HG03108 (cell line): ENCODE data around the gene SLC16A10.

ENCODE experiments used
- ATAC-seq: cut with Tn5 transposase; IDR thresholded peaks from one replicate; pipeline ENCODE4 v1.9.1; 2021; ENCODE audit warnings: moderate library complexity; ENCODE audit not compliant: unreplicated experiment

Gene SLC16A10

GRCh38 chr6:111210194-111210728 lies 123.0 kb downstream of the SLC16A10 start:
- no peak for ATAC-seq

- ATAC-seq = no peak
Measured at GRCh38 chr6:111211411-111212030, 124.2 kb downstream of the SLC16A10 start.

GRCh38 chr6:111212625-111213024 lies 125.3 kb downstream of the SLC16A10 start:
- ATAC-seq = no peak

GRCh38 chr6:111215131-111215530 lies 127.8 kb downstream of the SLC16A10 start:
- ATAC-seq = no peak

GRCh38 chr6:111219785-111220184 lies 132.5 kb downstream of the SLC16A10 start:
- ATAC-seq = no peak

GRCh38 chr6:111220383-111221031 lies 133.2 kb downstream of the SLC16A10 start:
- no peak for ATAC-seq

- no peak for ATAC-seq
Measured at GRCh38 chr6:111221804-111222203, 134.5 kb downstream of the SLC16A10 start.

GRCh38 chr6:111222341-111222740 lies 135.0 kb downstream of the SLC16A10 start:
- ATAC-seq = no peak

- ATAC-seq = no peak
Measured at GRCh38 chr6:111228094-111228493, 140.8 kb downstream of the SLC16A10 start.

- no peak for ATAC-seq
Measured at GRCh38 chr6:111230351-111231089, 143.2 kb downstream of the SLC16A10 start.

- ATAC-seq = no peak
Measured at GRCh38 chr6:111231090-111231459, 143.8 kb downstream of the SLC16A10 start.

- ATAC-seq = no peak
Measured at GRCh38 chr6:111237852-111238251, 150.5 kb downstream of the SLC16A10 start.

GRCh38 chr6:111238464-111239119 lies 151.3 kb downstream of the SLC16A10 start:
- no peak for ATAC-seq

GRCh38 chr6:111239461-111239860 lies 152.2 kb downstream of the SLC16A10 start:
- no peak for ATAC-seq

- ATAC-seq = no peak
Measured at GRCh38 chr6:111242452-111242851, 155.1 kb downstream of the SLC16A10 start.

- no peak for ATAC-seq
Measured at GRCh38 chr6:111243095-111243494, 155.8 kb downstream of the SLC16A10 start.

GRCh38 chr6:111248789-111249188 lies 161.5 kb downstream of the SLC16A10 start:
- no peak for ATAC-seq

GRCh38 chr6:111250791-111251354 lies 163.6 kb downstream of the SLC16A10 start:
- ATAC-seq = no peak

GRCh38 chr6:111252726-111253125 lies 165.4 kb downstream of the SLC16A10 start:
- ATAC-seq = no peak

GRCh38 chr6:111254004-111254778 lies 166.9 kb downstream of the SLC16A10 start:
- ATAC-seq = no peak
